Lower lobe of right lung (tissue), 2 donors: ENCODE data around the gene SLC25A5. TPM values are rescaled to one million over a fixed set of nuclear protein-coding genes. Genes with fewer than 3 reads are reported as not detected.

ENCODE experiments used
- ATAC-seq, 2 donors: fragments of 200-7000 bp; cut with Tn5 transposase; one replicate each; pipeline ENCODE4 v1.9.1; 2020 to 2022; ENCODE audit warnings: mild to moderate bottlenecking in 2 of 2, moderate library complexity in 2 of 2
- DNase-seq: peaks from one replicate; pipeline ENCODE4 v3.0.0-alpha.2; 2020
- H3K27ac ChIP-seq: fragments of 200-600 bp; one replicate; pipeline ENCODE4 v1.8.0; 2022
- H3K27me3 ChIP-seq: fragments of 200-600 bp; one replicate; pipeline ENCODE4 v1.8.0; 2022; ENCODE audit warnings: low read depth
- H3K36me3 ChIP-seq: fragments of 200-600 bp; one replicate; pipeline ENCODE4 v1.8.0; 2022; ENCODE audit warnings: mild to moderate bottlenecking
- H3K4me1 ChIP-seq: fragments of 200-600 bp; one replicate; pipeline ENCODE4 v1.8.0; 2022
- H3K4me3 ChIP-seq: fragments of 200-600 bp; one replicate; pipeline ENCODE4 v1.8.0; 2022; ENCODE audit warnings: mild to moderate bottlenecking
- H3K9me3 ChIP-seq: fragments of 200-600 bp; one replicate; pipeline ENCODE4 v1.8.0; 2022
- CTCF ChIP-seq: fragments of 200-600 bp; IDR thresholded peaks from one replicate; pipeline ENCODE4 v1.8.0; 2022; ENCODE audit warnings: antibody characterized with exemption, mild to moderate bottlenecking
- intact Hi-C: fragments of 100-400 bp; cut with DNase I; formaldehyde crosslinking; loops from one replicate; pipeline ENCODE4 v1.11.0; 2022
- total RNA-seq: library from RNA; stranded (reverse); fragmentation: NEBNext Ultra II Directional; extraction: Animal tissue kit (Norgen Biotek cat#: 25700); gene quantifications from one replicate; pipeline ENCODE4 v1.2.1, GENCODE V29; 2021
- donor health status: DM: no; HTN: yes; CAD: no; lungs with severe emphysema.

SLC25A5 gene
- total RNA-seq, 1 donor from 2014 or later = 334 TPM

DNA sequence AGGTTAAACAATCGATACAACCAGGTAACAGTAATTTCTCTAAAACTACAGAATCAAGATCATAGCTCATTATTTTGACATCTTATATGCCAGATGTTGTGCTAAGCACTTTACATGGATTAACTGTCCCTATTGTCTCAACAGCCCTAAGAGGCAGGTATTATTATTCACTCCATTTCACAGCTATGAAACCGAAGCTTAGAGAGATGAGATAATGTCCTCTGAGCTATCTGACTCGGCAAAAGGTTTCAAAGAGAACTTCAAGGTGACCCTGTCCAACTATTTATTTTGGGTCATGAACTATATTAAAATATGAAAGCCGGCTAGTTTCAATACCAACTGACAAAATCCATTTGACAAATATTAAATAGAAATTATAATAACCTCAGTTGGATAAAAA is 10.3 kb downstream of the SLC25A5 start:
- no peak for TF ChIP-seq CTCF
- DNase-seq (no peak), ATAC-seq (no peak)
- no peak overlapping the region for H3K4me3 ChIP-seq
- no peaks in the 10 kb centered on the region for H3K36me3 ChIP-seq
- H3K4me1 ChIP-seq = no peaks in the 10 kb centered on the region
- no peaks in the 10 kb centered on the region for H3K27me3 ChIP-seq
- no peaks in the 10 kb centered on the region for H3K9me3 ChIP-seq
- intact Hi-C loops = no loop called here
- H3K27ac ChIP-seq = no peak overlapping the region

DNA sequence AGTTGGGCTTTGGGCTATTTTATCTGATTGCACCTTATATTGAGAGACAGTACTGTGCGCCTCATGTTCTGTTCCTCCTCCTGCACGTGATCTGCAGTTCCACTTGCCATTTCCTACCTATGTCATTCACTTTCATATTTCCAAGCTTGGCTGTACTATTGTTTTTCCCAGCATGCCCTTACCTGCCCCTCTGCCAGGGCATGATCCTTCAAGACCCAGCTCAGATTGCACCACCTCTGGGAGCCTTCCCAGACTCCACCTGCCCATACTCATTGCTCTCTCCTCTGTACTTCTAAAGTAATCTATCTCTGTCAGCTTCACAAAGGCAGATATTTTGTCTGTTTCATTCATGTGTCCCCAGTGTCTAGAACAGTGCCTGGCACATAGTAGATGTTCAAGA is 11.6 kb downstream of the SLC25A5 start:
- H3K4me3 ChIP-seq = no peak overlapping the region
- no peak for TF ChIP-seq CTCF
- H3K27me3 ChIP-seq = no peaks in the 10 kb centered on the region
- no peaks in the 10 kb centered on the region for H3K4me1 ChIP-seq
- no peaks in the 10 kb centered on the region for H3K36me3 ChIP-seq
- ATAC-seq (no peak), DNase-seq (no peak)
- no peaks in the 10 kb centered on the region for H3K9me3 ChIP-seq
- H3K27ac ChIP-seq = no peak overlapping the region
- intact Hi-C loops = no loop called here

DNA sequence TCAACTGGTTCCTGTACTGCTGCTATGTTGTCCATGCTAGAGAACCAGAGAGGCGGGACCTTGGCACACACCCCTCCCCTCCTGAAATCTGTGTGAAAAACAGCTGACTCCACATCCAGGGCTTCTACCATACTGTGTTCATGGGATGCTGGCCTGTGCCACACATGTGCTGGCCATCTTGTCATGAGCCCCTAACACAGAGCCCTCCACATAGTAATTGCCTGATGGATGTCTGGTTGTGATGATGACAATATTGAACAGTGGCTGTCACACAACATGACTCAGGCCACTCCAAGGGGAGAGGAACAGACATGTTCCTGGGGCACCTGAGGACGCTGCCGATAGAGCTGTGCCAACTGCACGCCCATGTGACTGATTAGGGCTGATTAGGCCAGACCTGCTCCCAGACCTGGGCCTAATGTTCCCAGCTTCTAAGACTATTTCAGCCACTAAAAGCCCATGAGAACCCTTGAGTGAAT is 13.1 kb downstream of the SLC25A5 start:
- no peaks in the 10 kb centered on the region for H3K27me3 ChIP-seq
- H3K27ac ChIP-seq = no peak overlapping the region
- intact Hi-C loops = no loop called here
- no peaks in the 10 kb centered on the region for H3K4me1 ChIP-seq
- ATAC-seq (peak; percentile 84 to 90), DNase-seq (peak; percentile 64)
- TF ChIP-seq CTCF = no peak
- no peak overlapping the region for H3K4me3 ChIP-seq
- H3K9me3 ChIP-seq = no peaks in the 10 kb centered on the region
- no peaks in the 10 kb centered on the region for H3K36me3 ChIP-seq

DNA sequence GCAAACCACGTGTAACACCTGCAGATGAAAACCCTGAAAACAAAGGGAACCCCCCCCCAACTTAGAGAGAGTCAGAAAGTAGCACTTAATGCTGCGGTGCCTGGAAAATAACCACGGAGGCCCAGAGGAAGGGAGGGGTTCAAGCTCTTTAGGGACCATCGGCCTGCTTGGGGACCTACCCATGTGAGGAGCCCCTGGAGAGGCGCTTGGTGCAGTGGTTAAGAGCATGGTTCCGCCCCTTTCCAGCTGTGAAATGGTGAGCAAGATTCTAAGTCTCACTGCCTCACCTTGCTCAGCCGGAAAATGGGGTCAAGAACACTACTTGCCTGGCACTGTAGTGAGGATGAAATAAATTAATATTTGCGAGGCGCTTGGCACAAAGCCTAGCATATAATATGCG is 13.8 kb downstream of the SLC25A5 start:
- intact Hi-C loops = no loop called here

DNA sequence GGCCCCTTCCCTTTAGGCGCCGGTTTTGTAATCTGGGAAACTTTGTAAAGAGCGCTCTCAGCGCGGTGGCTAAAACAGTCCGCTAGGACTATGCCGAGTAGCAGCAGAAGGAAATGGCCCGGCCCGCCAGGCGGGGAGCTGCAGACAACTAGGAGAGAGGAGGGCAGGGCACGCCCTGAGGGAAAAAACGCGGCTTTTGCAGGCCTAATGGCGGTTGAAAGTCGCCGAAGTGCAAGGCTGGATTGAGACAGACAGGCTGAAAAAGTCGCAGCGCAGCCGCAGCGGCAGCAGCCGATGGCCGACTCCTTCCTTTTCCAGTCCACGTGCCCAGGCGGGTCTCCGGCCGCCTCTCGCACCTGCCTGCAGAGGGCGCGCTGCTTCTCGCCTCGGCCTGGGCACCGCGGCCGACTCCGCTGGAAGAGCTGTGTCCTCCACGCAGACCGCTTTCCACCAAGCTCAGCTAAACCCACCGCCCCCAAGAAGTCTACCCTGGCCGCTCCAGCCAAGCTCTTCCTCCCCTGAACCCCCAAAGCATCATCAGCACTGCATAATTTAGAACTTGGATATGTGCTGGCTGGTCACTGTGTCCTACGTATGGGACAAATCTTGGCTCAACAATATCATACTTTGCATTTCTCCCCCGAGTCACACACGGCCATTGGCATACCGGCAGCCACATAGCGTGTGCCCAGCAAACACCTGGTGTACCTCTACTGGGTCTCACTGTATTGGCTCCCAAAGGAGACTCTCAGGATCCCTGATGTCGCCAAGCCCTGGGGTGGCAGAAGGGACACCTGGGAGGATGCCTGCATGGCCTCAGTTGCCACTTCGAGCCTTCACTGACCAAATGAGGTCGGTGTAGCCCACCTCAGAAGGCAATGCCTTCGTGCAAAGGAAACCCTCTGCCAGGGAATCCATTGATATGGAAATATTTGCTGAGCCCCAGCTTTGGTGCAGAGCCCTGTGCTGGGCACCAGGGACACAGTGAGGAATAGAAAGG is 14.5 kb downstream of the SLC25A5 start:
- no peaks in the 10 kb centered on the region for H3K4me1 ChIP-seq
- peak; percentile 82 for DNase-seq
- ATAC-seq = peak; percentile 85 to 94
- H3K36me3 ChIP-seq = no peaks in the 10 kb centered on the region
- intact Hi-C loops = no loop called here
- H3K9me3 ChIP-seq = no peaks in the 10 kb centered on the region
- peak; percentile 77 for TF ChIP-seq CTCF
- peak overlapping the region; percentile 80 for H3K27ac ChIP-seq
- H3K4me3 ChIP-seq = peak overlapping the region; percentile 46
- no peaks in the 10 kb centered on the region for H3K27me3 ChIP-seq

More for the DNA sequence above, 13.8 kb downstream of the SLC25A5 start:
- no peaks in the 10 kb centered on the region for H3K4me1 ChIP-seq
- DNase-seq (no peak), ATAC-seq (no peak)
- H3K27ac ChIP-seq = peak overlapping the region; percentile 80
- no peaks in the 10 kb centered on the region for H3K36me3 ChIP-seq
- peak overlapping the region; percentile 46 for H3K4me3 ChIP-seq
- no peak for TF ChIP-seq CTCF
- H3K9me3 ChIP-seq = no peaks in the 10 kb centered on the region
- H3K27me3 ChIP-seq = no peaks in the 10 kb centered on the region
